Natural killer cell (primary cell): ENCODE data around the gene UPP2. TPM values are rescaled to one million over a fixed set of nuclear protein-coding genes. Genes with fewer than 3 reads are reported as not detected.

Experiments used
- ATAC-seq, 3 donors: fragments of 150-1000 bp in 2 of 3; fragments of 200-7000 bp in 1 of 3; cut with Tn5 transposase; 1 replicate in 1 of 3; 2 replicates in 2 of 3; pipeline ENCODE4 v1.10.0; 2021; ENCODE audit warnings: mild to moderate bottlenecking in 2 of 3, moderate library complexity in 2 of 3
- DNase-seq, 2 donors: peaks; one replicate each; pipeline versions ENCODE4 v3.0.0 to v3.0.0-alpha.2; 2013 to 2021; ENCODE audit warnings: mixed read lengths in 1 of 2
- H3K27ac ChIP-seq: one replicate; pipeline ENCODE4 v1.5.1; 2013; ENCODE audit warnings: mild to moderate bottlenecking, low read length
- H3K27me3 ChIP-seq: one replicate; pipeline ENCODE4 v1.6.1; 2013; ENCODE audit warnings: low read length; ENCODE audit not compliant: control insufficient read depth, insufficient read depth
- H3K36me3 ChIP-seq: one replicate; pipeline ENCODE4 v1.6.1; 2013; ENCODE audit warnings: low read length; ENCODE audit not compliant: control insufficient read depth, insufficient read depth
- H3K4me1 ChIP-seq: one replicate; pipeline ENCODE4 v1.6.1; 2013; ENCODE audit warnings: low read length; ENCODE audit not compliant: control insufficient read depth, insufficient read depth
- H3K4me3 ChIP-seq: one replicate; pipeline ENCODE4 v1.5.1; 2013; ENCODE audit warnings: low read length
- H3K9me3 ChIP-seq: one replicate; pipeline ENCODE4 v1.6.1; 2013; ENCODE audit warnings: low read length; ENCODE audit not compliant: control insufficient read depth, insufficient read depth
- H3K27ac Mint-ChIP-seq, 2 donors: one replicate each; pipeline ENCODE4 v1.8.0; 2022; ENCODE audit warnings: mild to moderate bottlenecking in 2 of 2, mixed read lengths in 2 of 2, moderate library complexity in 1 of 2
- H3K27me3 Mint-ChIP-seq, 2 donors: one replicate each; pipeline ENCODE4 v1.8.0; 2022; ENCODE audit warnings: low read depth in 2 of 2, mixed read lengths in 2 of 2
- H3K36me3 Mint-ChIP-seq: one replicate; pipeline ENCODE4 v1.8.0; 2022; ENCODE audit warnings: mixed read lengths
- H3K4me1 Mint-ChIP-seq, 2 donors: one replicate each; pipeline ENCODE4 v1.8.0; 2022; ENCODE audit warnings: mixed read lengths in 2 of 2
- H3K4me3 Mint-ChIP-seq: one replicate; pipeline ENCODE4 v1.8.0; 2022; ENCODE audit warnings: mild to moderate bottlenecking, moderate library complexity, mixed read lengths
- H3K9me3 Mint-ChIP-seq, 2 donors: one replicate each; pipeline ENCODE4 v1.8.0; 2022; ENCODE audit warnings: mixed read lengths in 2 of 2
- CTCF ChIP-seq: fragments of 200-600 bp; IDR thresholded peaks from one replicate; pipeline ENCODE4 v1.8.0; 2022; ENCODE audit warnings: antibody characterized with exemption
- WGBS: methylation state at CpG from one replicate; pipeline ENCODE4 v1.1.7; 2013; ENCODE audit warnings: missing lambda C conversion rate; ENCODE audit not compliant: insufficient coverage; 5-methylcytosine and 5-hydroxymethylcytosine counted together
- intact Hi-C: fragments of 100-400 bp; cut with micrococcal nuclease; formaldehyde crosslinking; loops from one replicate; pipeline ENCODE4 v1.14.2; 2022
- total RNA-seq, 4 donors: library from RNA; stranded (reverse); fragments of 120-200 nt in 1 of 4; gene quantifications; one replicate each; pipeline versions ENCODE4 v1.2.3 to v1.2.4, GENCODE V29; 2013 to 2022

The UPP2 gene
- total RNA-seq, 3 donors from 2014 or later (not counting 1 experiment from before 2014, with no cell fraction given), result not detected

GRCh38 chr2:158182676-158183295 is 81.1 kb downstream of the UPP2 start:
- no peak for ATAC-seq
- Mint-ChIP-seq H3K27ac (no peak overlapping the region), H3K36me3 (no peaks in the 10 kb centered on the region), H3K9me3 (no peaks in the 10 kb centered on the region), H3K27me3 (peaks cover 9 to 18% of the 10 kb centered on the region in 2 donors), H3K4me1 (no peaks in the 10 kb centered on the region), H3K4me3 (no peak overlapping the region)
- H3K4me1 ChIP-seq, result no peaks in the 10 kb centered on the region
- H3K27ac ChIP-seq, result no peak overlapping the region
- TF ChIP-seq CTCF, result no peak
- WGBS, result 69% methylated on average over 3 of the region's 3 CpGs
- H3K9me3 ChIP-seq, result no peaks in the 10 kb centered on the region
- intact Hi-C loops, result no loop called here
- H3K4me3 ChIP-seq, result no peak overlapping the region
- no peaks in the 10 kb centered on the region for H3K27me3 ChIP-seq
- H3K36me3 ChIP-seq, result no peaks in the 10 kb centered on the region
- no peak for DNase-seq

GRCh38 chr2:158184001-158184400 is 82.3 kb downstream of the UPP2 start:
- no peak overlapping the region for H3K4me3 Mint-ChIP-seq
- no peaks in the 10 kb centered on the region for H3K36me3 Mint-ChIP-seq
- ATAC-seq, result no peak
- H3K9me3 Mint-ChIP-seq, result no peaks in the 10 kb centered on the region
- H3K4me1 ChIP-seq, result no peaks in the 10 kb centered on the region
- H3K4me1 Mint-ChIP-seq, result no peaks in the 10 kb centered on the region
- WGBS, result 82% methylated on average over 1 of the region's 1 CpG
- no peaks in the 10 kb centered on the region for H3K9me3 ChIP-seq
- no peaks in the 10 kb centered on the region for H3K27me3 ChIP-seq
- no peak overlapping the region for H3K27ac Mint-ChIP-seq
- no peak for DNase-seq
- H3K27me3 Mint-ChIP-seq, result peaks cover 9 to 18% of the 10 kb centered on the region in 2 donors
- no peaks in the 10 kb centered on the region for H3K36me3 ChIP-seq
- TF ChIP-seq CTCF, result no peak
- H3K27ac ChIP-seq, result no peak overlapping the region
- no peak overlapping the region for H3K4me3 ChIP-seq
- intact Hi-C loops, result no loop called here

GRCh38 chr2:158184556-158185343 is 83.1 kb downstream of the UPP2 start:
- 89% methylated on average over 3 of the region's 3 CpGs for WGBS
- Mint-ChIP-seq H3K36me3 (no peaks in the 10 kb centered on the region), H3K27me3 (peaks cover 8 to 18% of the 10 kb centered on the region in 2 donors), H3K4me3 (no peak overlapping the region), H3K9me3 (no peaks in the 10 kb centered on the region), H3K27ac (no peak overlapping the region), H3K4me1 (peaks cover 0 to 4% of the 10 kb centered on the region in 2 donors)
- ATAC-seq (no peak), DNase-seq (no peak)
- TF ChIP-seq CTCF, result no peak
- Histone ChIP-seq H3K36me3 (no peaks in the 10 kb centered on the region), H3K27me3 (no peaks in the 10 kb centered on the region), H3K9me3 (no peaks in the 10 kb centered on the region), H3K27ac (no peak overlapping the region), H3K4me1 (no peaks in the 10 kb centered on the region), H3K4me3 (no peak overlapping the region)
- intact Hi-C loops, result no loop called here

Other genes with a start within 250 kb of the UPP2 start
- gene ACVR1, start 225.5 kb upstream of the UPP2 start, total RNA-seq, result 1 to 10 TPM; 3.3 to 6.9 (median 6.1) TPM